Measurements from ENCODE around the gene MACF1.

MACF1 gene

GRCh38 chr1:39258146-39258924, 53.8 kb downstream of the MACF1 start:
- peak overlapping the region; percentile 3 for H3K27ac ChIP-seq

GRCh38 chr1:39258925-39259244, 54.4 kb downstream of the MACF1 start:
- H3K27ac ChIP-seq: no peak overlapping the region
- no peak for DNase-seq (ENCODE audit: low read depth, low spot score)

More at GRCh38 chr1:39258146-39258924, 53.8 kb downstream of the MACF1 start:
- no peak for DNase-seq (ENCODE audit: low read depth, low spot score)

GRCh38 chr1:39261712-39262221, 57.3 kb downstream of the MACF1 start:
- DNase-seq (ENCODE audit: low read depth, low spot score): no peak
- H3K27ac ChIP-seq: no peak overlapping the region

- H3K27ac ChIP-seq: no peak overlapping the region
- DNase-seq (ENCODE audit: low read depth, low spot score): no peak
These were observed 58.3 kb downstream of the MACF1 start for GRCh38 chr1:39262802-39263201.

GRCh38 chr1:39266269-39266668, 61.8 kb downstream of the MACF1 start:
- no peak overlapping the region for H3K27ac ChIP-seq
- no peak for DNase-seq (ENCODE audit: low read depth, low spot score)

- no peak for DNase-seq (ENCODE audit: low read depth, low spot score)
- no peak overlapping the region for H3K27ac ChIP-seq
These were observed 62.3 kb downstream of the MACF1 start for GRCh38 chr1:39266792-39267191.

GRCh38 chr1:39268112-39268581, 63.7 kb downstream of the MACF1 start:
- peak overlapping the region; percentile 49 for H3K27ac ChIP-seq
- DNase-seq (ENCODE audit: low read depth, low spot score): no peak

- peak overlapping the region; percentile 49 for H3K27ac ChIP-seq
- no peak for DNase-seq (ENCODE audit: low read depth, low spot score)
These were observed 64.4 kb downstream of the MACF1 start for GRCh38 chr1:39268906-39269305.

GRCh38 chr1:39269349-39269748, 64.9 kb downstream of the MACF1 start:
- no peak for DNase-seq (ENCODE audit: low read depth, low spot score)
- peak overlapping the region; percentile 49 for H3K27ac ChIP-seq

- H3K27ac ChIP-seq: peak overlapping the region; percentile 49
- no peak for DNase-seq (ENCODE audit: low read depth, low spot score)
These were observed 65.4 kb downstream of the MACF1 start for GRCh38 chr1:39269791-39270342.

- peak overlapping the region; percentile 49 for H3K27ac ChIP-seq
- DNase-seq (ENCODE audit: low read depth, low spot score): no peak
These were observed 65.9 kb downstream of the MACF1 start for GRCh38 chr1:39270368-39270767.

- H3K27ac ChIP-seq: no peak overlapping the region
- no peak for DNase-seq (ENCODE audit: low read depth, low spot score)
These were observed 67.7 kb downstream of the MACF1 start for GRCh38 chr1:39272027-39272797.

GRCh38 chr1:39272798-39273469, 68.4 kb downstream of the MACF1 start:
- no peak for DNase-seq (ENCODE audit: low read depth, low spot score)
- no peak overlapping the region for H3K27ac ChIP-seq

- peak; percentile 68 for DNase-seq (ENCODE audit: low read depth, low spot score)
- H3K27ac ChIP-seq: peak overlapping the region; percentile 61
These were observed 71.5 kb downstream of the MACF1 start for GRCh38 chr1:39275836-39276507.

GRCh38 chr1:39277879-39278278, 73.4 kb downstream of the MACF1 start:
- peak overlapping the region; percentile 4 for H3K27ac ChIP-seq
- no peak for DNase-seq (ENCODE audit: low read depth, low spot score)

- no peak overlapping the region for H3K27ac ChIP-seq
- no peak for DNase-seq (ENCODE audit: low read depth, low spot score)
These were observed 78.2 kb downstream of the MACF1 start for GRCh38 chr1:39282537-39283216.

GRCh38 chr1:39283858-39284257, 79.4 kb downstream of the MACF1 start:
- no peak overlapping the region for H3K27ac ChIP-seq
- no peak for DNase-seq (ENCODE audit: low read depth, low spot score)

GRCh38 chr1:39287541-39287940, 83.0 kb downstream of the MACF1 start:
- H3K27ac ChIP-seq: no peak overlapping the region
- no peak for DNase-seq (ENCODE audit: low read depth, low spot score)

- DNase-seq (ENCODE audit: low read depth, low spot score): no peak
- no peak overlapping the region for H3K27ac ChIP-seq
These were observed 84.4 kb downstream of the MACF1 start for GRCh38 chr1:39288735-39289465.
